ENCODE data around the gene TACC2.
"Not testable (repeated sequence)": the region's sequence is repeated elsewhere in the genome, so short reads cannot be mapped to it uniquely, and the experiment has no call there.

TACC2 gene

DNA sequence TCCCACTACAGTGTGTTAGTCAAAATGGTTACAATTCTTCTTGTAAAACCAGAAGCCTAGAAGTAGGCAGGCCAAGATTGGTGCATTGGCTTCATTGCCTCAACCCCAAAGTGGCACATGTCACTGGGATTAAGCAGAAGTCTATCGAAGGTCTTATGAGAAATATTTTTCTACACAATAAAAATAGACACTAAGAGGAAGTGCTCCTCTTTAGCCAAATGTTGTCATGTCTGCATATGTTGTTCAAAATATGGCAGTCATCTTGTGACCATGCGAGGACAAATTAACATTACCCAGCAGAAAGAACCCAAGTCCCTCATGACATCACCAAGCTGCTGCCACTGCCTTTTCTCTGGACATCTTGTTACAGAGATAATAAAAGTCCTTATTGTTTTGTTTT, 7.6 kb upstream of the TACC2 start:
- DNase-seq: no peak

DNA sequence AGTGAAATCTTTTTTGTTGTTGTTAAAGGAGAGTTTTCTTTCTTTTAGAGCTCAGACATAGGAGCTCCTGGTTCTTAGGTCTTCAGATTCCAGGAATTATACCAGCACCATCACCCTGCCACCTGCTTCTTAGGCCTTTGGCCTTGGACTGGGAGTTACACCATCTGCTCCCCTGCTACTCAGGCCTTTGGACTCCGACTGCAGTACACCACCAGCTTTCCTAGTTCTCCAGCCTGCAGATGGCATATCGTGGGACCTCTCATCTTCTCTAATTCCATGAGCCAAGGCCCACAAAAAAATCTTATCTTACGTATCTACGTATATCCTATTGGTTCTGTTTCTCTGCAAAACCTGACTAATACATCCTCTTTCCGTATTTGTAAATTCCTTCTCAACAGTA, 5.1 kb upstream of the TACC2 start:
- no peak for DNase-seq

DNA sequence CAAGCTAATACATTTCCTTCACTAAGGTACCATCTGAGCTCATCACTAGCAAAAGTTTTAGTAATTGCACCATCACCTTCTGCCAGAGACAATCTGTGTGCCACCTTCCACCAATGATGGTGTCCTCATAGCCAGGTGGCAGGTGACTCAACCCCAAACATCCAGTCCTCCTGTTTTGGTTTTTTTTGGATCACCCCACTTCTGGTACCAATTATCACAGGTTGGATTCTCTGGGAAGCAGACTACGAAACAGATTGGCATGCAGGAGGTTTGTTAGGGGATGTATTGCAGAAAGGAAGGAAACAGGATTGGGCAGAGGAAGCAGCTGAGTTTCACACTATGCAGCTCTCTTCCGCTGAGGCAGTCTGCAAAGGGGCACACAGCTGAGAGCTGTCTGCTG, 4.5 kb upstream of the TACC2 start:
- no peak for DNase-seq

DNA sequence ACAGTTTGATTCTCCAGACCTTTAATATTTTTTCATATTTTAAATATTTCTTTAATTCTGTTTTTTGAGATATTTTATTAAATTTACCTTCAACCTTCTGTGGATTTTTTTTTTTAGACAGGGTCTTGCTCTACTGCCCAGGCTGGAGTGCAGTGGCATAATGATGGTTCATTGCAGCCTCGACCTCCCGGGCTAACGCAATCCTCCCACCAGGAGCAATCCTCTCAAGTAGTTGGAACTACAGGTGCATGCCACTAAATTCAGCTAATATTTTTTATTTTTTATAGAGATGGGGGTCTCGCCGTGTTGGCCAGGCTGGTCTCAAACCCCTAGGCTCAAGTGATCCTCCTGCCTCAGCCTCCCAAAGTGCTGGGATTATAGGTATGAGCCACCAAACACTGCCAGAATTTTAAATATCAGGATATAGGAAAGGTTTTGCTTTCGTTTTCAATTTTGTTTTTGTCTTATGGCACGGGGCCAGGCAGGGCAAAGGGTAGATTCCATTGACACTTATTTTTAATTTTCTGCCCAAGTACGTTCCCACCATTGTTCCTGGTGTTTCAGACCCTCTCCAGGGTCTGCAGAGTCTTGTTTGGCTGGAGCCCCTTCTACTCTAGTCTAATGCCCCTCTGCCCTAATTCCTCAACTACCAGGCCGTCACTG, 1.2 kb downstream of the TACC2 start:
- no peak for DNase-seq

DNA sequence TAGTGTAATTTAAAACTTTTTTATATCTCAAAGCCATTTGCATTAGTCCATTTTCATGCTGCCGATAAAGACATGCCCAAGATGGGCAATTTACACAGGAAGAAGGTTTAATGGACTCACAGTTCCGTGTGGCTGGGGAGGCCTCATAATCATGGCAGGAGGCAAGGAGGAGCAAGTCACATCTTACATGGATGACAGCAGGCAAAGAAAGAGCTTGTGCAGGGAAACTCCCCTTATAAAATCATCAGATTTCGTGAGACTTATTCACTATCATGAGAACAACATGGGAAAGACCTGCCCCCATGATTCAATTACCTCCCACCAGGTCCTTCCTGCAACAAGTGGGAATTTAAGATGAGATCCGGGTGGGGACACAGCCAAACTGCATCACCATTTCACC, 2.8 kb downstream of the TACC2 start:
- DNase-seq: not testable (repeated sequence)

DNA sequence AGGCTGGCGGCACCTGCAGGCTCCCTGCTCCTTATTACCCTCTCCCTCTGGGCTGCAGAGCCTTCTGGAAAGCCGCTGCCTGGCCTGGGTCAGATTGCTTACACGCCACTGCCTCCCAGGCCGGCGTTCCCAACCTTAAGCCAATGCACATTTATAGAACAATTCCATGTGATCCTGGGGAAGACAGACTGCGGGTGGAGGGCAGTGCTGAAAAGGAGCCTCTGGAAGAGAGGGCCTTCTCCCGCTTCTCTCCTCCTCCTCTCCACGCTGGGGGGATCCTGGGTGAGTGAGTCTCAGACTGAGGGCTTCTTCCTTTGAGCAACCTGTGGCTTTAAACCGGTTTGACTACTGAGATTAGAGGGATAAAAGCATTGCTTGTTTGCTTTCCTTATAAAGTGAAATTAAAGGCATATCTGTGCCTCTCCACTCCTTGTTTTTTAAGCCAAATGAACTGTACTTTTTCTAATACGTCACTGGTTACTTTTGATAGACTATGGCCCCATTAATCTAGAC, 5.5 kb downstream of the TACC2 start:
- peak; percentile 23 for DNase-seq

DNA sequence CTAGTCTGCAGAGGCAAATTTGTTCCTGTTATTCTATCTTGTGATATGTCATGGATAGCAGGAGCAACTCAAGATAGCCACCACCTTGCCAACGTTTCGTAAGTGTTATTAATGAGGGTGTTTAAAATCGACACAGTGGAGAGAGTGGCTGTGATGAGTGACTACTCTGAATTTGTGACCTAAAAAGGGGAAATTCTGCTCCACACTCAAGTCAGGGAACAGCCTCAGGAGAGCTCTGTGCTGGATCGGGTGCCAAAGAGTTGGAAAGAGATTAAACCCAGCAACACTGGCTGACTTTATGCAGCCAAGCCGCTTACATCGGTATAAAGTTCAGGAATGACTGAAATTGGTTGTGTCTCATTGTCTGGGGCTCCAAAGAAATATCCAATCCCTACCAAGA, 9.5 kb downstream of the TACC2 start:
- DNase-seq: no peak

DNA sequence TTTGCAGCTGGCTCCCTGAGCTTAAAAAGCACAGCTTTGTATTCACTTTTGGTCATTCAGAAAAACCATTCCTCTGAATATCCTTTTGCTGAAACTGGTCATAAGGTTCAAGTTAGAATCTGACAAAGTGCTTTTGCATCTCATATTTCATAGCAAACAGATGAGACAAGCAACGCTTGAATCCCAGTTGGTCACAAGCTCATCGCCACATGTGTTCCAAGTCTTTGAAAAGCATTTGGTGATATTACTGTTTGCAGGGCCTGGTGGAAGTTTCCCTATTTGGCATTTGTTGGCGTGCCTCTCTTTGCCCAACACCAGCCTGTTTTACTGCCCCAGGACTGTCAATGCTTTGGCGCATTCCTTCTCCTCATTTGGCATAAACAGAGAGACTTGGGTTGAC, 10.3 kb downstream of the TACC2 start:
- DNase-seq: no peak

DNA sequence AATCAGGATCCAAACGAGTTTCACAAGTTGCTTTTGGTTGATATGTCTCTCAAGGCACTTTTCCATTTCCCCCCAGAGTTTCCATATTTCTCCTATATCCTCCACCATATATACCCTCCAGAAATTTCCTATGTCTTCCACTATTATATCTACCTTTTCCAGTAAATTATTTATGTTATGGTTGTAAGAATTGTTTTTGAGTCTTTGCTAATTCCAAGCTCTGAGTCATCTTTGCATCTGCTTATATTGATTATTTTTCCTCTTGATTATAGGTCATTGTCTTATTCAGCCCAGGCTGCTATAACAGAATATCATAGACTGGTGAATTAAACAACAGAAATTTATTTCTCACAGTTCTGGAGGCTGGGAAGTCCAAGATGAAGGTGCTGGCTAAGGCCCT, 12.7 kb downstream of the TACC2 start:
- no peak for DNase-seq

DNA sequence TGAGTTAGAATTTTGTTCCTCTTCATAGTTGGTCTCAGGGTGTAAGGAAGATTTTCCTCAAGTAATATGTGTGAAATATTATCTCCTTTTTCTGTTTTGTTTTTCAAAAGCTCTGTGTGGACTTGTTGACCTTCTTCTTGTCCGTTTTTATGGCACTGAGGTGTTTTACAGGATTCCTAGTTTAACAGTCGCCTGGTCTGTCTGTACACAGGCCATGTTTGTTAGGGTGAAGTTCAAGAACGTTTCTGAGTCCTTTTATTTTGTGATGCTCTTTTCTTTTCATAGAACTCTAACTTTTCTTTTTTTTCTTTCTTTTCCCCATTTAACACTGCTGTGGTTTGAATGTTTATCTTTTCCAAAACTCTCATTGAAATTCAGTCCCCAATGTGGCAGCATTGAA, 18.5 kb downstream of the TACC2 start:
- no peak for DNase-seq

DNA sequence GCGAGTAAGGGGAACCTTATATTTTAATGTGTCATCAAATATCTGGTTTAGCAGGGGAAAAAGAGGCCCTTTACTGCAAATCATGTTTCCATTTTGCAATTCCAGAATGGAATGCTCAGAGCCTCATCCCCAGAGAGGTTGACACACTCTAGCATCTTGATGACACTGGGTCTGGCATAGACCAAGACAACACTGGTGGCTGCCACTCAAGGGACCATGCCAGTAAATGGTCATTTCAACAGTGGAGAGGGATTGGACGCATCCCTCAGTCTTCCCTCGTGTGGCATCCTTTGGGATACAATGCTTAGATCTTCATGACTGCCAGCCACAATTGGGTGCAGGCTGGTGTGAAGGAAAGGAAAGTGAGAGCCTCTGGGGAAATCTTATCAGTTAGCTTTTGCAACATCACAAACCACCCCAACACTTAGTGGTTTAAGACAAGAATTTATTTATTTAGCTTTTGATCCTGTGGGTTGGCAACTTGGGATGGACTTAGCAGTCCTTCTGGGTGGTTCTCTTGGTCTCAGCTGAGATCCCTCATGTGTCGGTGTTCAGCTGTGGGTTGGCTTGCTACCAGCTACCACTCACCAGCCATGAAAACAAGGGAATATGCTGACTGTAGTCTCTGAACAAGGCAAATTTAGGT, 21.6 kb downstream of the TACC2 start:
- DNase-seq: no peak

DNA sequence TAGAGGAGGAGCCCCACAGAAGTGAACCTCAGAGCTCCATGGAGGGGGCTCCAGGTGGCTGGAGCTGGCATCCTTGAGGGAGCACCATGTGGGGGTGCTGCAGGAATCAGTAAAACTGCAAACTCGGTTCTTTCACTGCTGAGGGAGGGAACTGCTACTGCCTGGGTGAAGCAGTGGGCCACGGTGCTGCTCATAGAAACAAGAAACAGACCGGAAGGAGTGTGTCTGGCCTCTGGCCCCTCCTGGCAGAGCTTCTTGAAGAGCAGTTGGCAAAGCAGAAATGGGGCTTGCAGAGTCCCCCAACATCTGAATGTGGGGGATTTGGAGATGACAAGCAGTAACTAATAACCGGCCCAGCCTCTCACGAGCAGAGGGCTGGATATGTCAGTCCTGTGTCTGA, 23.8 kb downstream of the TACC2 start:
- no peak for DNase-seq

DNA sequence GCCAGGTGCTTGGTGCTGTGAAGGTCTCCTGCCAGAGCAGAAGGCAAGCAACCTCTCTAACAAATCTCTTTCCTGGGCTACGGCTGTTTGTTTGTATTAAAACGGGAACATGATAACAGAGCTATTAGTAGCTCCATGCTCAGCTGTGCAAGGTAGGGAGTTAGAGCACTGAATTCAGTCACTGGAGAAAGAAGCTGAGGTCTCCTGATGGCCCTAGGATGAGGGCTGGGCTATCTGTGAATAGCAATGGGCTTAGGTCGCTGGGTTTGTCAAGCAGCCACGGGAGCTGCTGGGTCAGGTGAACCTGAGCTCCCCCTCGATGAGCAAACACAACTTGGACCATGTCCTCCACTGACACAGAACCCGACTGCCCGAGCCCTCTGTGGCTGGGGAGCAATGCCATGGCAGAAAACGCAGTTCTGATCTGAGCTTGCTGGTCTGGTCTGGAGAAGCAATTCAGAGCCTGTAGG, 24.4 kb downstream of the TACC2 start:
- no peak for DNase-seq

DNA sequence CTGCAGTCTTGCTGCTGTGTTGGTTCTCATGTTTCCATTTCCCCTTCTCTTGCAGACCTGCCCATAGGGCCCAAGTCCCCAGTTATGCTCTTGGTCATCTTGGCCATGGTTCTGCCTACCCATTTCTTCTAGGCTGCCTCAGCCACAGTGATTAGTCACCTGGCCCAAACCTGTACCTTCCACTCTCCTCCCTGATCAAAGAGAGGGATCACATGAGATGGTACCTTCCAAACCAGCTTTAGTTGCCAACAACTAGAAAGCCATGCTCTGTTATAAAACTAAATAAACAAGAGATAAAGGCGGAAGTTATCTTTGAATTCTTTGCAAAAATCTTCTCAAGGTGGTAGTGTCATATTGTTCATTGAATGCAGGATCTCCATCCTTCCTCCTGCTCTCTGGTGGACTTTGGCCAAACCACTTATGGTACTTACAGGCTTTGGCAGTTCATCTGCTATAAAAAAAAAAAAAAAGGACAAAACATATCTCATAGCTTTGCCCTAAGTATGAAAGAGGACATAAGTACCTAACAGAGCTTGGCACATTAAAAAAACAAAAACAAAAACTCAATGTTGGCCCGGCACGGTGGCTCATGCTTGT, 25.8 kb downstream of the TACC2 start:
- DNase-seq: no peak

DNA sequence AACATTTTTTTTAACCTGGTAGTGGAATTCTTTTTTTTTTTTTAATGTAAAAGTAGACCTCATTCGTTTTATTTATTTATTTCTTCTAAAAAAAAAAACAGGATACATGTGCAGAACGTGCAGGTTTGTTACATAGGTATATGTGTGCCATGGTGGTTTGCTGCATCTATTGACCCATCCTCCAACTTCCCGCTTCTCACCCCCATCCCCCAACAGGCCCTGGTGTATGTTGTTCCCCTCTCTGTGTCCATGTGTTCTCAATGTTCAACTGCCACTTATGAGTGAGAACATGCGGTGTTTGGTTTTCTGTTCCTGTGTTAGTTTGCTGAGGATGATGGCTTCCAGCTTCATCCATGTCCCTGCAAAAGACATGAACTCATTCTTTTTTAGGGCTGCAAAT, 29.0 kb downstream of the TACC2 start:
- not testable (repeated sequence) for DNase-seq

DNA sequence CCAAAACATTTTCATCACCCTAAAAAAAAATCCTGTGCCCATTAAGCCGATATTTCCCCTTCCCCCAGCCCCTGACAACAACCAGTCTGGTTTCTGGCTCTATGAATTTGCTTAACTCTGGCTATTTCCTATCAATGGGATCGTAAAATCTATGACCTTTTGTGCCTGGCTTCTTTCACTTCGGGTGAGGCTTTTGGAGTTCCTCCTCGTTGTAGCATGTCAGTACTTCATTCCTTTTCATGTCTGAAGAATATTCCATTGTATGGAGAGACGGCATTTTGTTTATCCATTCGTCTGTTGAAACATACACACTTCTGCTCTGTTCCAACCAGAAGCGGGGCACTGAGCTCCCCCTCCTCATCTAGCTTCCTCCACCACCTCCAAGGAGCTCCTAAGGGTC, 29.5 kb downstream of the TACC2 start:
- no peak for DNase-seq

DNA sequence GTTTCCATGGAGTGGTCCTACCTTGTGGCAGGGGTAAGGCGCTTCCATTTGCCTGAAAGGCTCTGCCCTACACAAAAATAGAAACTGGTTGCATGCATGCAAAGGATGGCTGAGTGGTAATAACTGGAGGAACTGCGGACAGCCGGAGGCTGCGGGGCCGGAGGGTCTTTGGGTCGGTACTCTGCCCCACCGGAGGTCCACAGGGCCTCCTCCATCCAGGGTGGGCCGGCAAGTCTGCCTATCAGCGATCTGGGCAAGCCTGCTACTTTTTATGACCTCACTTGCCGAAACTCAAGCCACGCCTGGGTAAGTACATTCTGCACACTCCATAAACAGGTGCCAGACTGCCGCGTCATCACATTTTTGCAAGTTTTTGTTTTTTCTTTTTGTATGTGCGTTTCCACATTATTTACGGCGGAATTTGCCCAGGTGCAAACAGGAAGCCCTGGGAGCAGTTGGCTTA, 30.0 kb downstream of the TACC2 start:
- no peak for DNase-seq

DNA sequence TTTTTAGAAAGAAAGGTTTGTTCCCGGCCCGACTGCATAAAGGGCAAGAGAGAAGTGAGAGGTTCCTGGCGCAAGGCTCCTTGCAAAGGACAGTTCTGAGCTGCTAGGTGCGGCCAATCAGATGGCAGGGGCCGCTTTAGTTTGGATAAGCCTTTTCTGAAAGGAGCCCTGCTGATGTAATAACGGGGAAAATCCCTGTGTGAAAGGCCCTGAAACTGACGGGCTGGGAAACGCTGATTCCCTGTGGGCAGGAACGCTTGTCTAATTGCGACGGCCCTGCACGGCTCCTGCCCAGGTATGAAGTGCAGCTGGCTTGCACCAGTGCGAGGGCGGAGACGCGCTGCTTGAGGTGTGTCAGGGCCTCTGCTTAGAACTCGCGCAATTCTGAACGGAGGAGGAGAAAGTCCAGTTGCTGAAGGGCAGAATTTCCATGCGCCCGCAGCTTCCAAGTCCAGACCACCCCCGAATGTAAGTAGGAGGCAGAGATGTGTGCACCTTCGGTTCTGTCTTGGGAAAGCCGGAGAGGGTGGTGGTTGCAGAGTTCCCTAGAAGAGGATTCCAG, 30.5 kb downstream of the TACC2 start:
- no peak for DNase-seq

DNA sequence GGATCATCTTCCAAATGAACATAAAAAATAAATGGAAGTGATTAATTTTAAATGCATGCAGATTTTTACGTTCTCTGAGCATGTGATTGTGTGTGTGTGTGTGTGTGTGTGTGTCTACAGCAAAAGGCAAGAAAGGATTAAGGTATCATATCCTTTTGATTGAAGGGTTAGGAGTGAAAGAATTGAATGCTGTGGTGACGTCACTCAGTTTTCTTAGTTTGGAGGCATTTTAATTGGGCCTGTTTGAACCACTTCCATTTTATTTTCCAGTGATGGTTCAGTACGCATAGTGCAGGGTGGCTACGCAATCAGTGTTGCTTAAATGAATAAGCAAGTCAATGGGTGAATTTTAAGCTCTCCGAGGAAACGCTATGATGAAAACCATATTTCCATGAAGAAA, 31.3 kb downstream of the TACC2 start:
- DNase-seq: no peak

DNA sequence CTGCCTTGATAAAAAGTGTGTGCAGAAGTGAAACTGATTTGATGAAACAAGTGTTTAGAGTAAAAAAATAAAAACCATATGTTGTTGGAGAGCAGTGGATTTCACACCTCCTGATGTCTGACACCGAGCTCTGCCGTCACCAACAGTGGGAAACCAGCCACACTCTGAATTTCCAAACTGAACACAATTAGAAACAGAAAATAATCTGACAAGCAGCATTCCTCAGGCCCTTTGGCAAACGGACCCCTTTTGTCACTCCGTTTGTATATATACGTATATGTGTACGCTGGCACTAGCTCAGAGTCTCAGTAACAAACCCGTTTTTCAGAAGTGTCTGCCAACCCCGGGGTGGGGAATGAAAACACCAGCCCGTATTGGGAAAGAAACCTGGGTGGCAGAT, 32.4 kb downstream of the TACC2 start:
- no peak for DNase-seq

DNA sequence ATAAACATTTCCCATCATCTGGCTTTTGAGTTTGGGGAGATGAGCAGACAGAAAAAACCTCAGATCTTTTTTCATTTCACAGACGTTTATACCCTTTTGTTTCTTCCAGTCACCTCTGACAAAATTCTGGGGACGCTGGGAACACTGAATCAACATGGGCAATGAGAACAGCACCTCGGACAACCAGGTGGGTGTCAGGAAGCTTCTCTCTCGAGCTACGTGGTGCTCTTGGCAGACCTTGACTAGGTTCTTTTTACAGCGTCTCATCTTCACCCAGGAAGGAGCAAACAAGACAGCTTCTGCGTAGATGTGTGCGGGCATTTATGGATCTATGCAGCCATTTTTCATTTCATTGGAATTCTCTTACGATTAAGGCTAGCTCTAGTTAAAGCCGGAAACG, 32.9 kb downstream of the TACC2 start:
- DNase-seq: no peak

DNA sequence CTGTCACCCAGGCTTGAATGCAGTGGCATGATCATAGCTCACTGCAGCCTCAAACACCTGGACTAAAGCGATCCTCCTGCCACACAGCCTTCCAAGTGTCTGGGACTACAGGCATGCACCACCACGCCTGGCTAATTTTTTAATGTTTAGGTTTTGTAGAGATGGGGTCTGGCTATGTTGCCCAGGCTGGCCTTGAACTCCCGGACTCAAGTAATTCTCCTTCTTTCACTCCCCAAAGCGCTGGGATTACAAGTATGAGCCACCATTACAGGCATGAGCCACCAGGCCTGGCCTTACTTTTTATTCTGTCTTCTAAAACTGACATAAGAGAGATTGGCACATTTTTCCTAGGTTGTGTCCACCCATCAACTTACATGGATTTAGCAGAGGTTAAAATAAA, 33.3 kb downstream of the TACC2 start:
- no peak for DNase-seq

DNA sequence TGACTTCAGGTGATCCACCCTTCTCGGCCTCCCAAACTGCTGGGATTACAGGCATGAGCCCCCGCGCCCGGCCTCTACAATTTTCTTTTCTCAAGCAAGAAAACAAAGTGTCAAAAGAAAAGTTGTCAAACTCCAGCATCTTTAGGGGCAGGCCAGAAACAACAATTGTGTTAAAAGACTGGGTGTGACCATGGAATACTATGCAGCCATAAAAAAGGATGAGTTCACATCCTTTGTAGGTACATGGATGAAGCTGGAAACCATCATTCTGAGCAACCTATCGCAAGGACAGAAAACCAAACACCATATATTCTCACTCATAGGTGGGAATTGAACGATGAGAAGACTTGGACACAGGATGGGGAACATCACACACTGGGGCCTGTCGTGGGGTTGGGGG, 34.3 kb downstream of the TACC2 start:
- DNase-seq: not testable (repeated sequence)

Measured in NCI-H345 (cell line).